HepG2 (cell line): ENCODE data around the gene MRPS2. TPM values are rescaled to one million over a fixed set of nuclear protein-coding genes. Genes with fewer than 3 reads are reported as not detected.

ENCODE experiments used
- CCDC6 ChIP-seq: sonication (generic); formaldehyde crosslinking; IDR thresholded peaks from 2 replicates; pipeline ENCODE4 v1.8.1; 2022; ENCODE audit warnings: mild to moderate bottlenecking, missing genetic modification reagents, moderate library complexity
- FOSL1 ChIP-seq: sonication (generic); formaldehyde crosslinking; IDR thresholded peaks from 2 replicates; pipeline ENCODE4 v1.9.0; 2021; ENCODE audit warnings: missing genetic modification reagents, borderline replicate concordance
- HOXA9 ChIP-seq: sonication (generic); formaldehyde crosslinking; IDR thresholded peaks from 2 replicates; pipeline ENCODE4 v1.8.1; 2022; ENCODE audit warnings: missing genetic modification reagents, mild to moderate bottlenecking, moderate library complexity, borderline replicate concordance
- IRF9 ChIP-seq: sonication (generic); formaldehyde crosslinking; IDR thresholded peaks from 2 replicates; pipeline ENCODE4 v1.8.0; 2022; ENCODE audit warnings: missing genetic modification reagents, mild to moderate bottlenecking, borderline replicate concordance
- MED8 ChIP-seq: sonication (generic); formaldehyde crosslinking; IDR thresholded peaks from 2 replicates; pipeline ENCODE4 v1.8.1; 2023; ENCODE audit warnings: mild to moderate bottlenecking, missing genetic modification reagents; ENCODE audit not compliant: insufficient replicate concordance
- PHB2 ChIP-seq: fragments of 450-650 bp; IDR thresholded peaks from 2 replicates; pipeline ENCODE4 v1.6.1; 2018; ENCODE audit not compliant: partially characterized antibody
- RFX1 ChIP-seq: fragments of 450-650 bp; IDR thresholded peaks from 2 replicates; pipeline ENCODE4 v1.6.1; 2017
- RXRB ChIP-seq: IDR thresholded peaks from 2 replicates; pipeline ENCODE4 v1.6.1; 2016; ENCODE audit warnings: borderline replicate concordance, missing genetic modification reagents, missing compliant biosample characterization
- SALL1 ChIP-seq: sonication (generic); formaldehyde crosslinking; IDR thresholded peaks from 2 replicates; pipeline ENCODE4 v1.8.0; 2022; ENCODE audit warnings: mild to moderate bottlenecking, missing genetic modification reagents
- SCMH1 ChIP-seq: sonication (generic); formaldehyde crosslinking; IDR thresholded peaks from 2 replicates; pipeline ENCODE4 v1.9.0; 2021; ENCODE audit warnings: missing genetic modification reagents, mild to moderate bottlenecking, borderline replicate concordance
- ZFP41 ChIP-seq: sonication (generic); formaldehyde crosslinking; IDR thresholded peaks from 2 replicates; pipeline ENCODE4 v1.4.0; 2020; ENCODE audit warnings: mild to moderate bottlenecking, missing genetic modification reagents, borderline replicate concordance
- ZNF296 ChIP-seq: sonication (generic); formaldehyde crosslinking; conservative IDR thresholded peaks from 2 replicates; pipeline ENCODE4 v1.5.0; 2020; ENCODE audit warnings: mild to moderate bottlenecking, missing genetic modification reagents
- ZNF574 ChIP-seq: sonication (generic); formaldehyde crosslinking; IDR thresholded peaks from 2 replicates; pipeline ENCODE4 v1.4.0; 2020; ENCODE audit warnings: missing genetic modification reagents
- ZNF614 ChIP-seq: IDR thresholded peaks from 2 replicates; pipeline ENCODE4 v1.6.1; 2018; ENCODE audit warnings: missing biosample characterization, missing genetic modification reagents, inconsistent platforms, borderline replicate concordance
- ZNF710 ChIP-seq: sonication (generic); formaldehyde crosslinking; IDR thresholded peaks from 2 replicates; pipeline ENCODE4 v1.5.0; 2020; ENCODE audit warnings: mild to moderate bottlenecking, missing genetic modification reagents, borderline replicate concordance
- ZNF790 ChIP-seq: sonication (generic); formaldehyde crosslinking; IDR thresholded peaks from 2 replicates; pipeline ENCODE4 v1.8.0; 2022; ENCODE audit warnings: missing genetic modification reagents, mild to moderate bottlenecking, borderline replicate concordance
- ZSCAN22 ChIP-seq: sonication (generic); formaldehyde crosslinking; IDR thresholded peaks from 2 replicates; pipeline ENCODE4 v1.4.0; 2020; ENCODE audit warnings: mild to moderate bottlenecking, missing genetic modification reagents
- polyA plus RNA-seq, 8 experiments: library from polyadenylated mRNA; depleted of rRNA in 3 of 8; stranded (reverse) in 7 of 8; unstranded in 1 of 8; fragments of >200 nt; fragmentation: Illumina TruSeq in 4 of 8; extraction: Trizol in 4 of 8; gene quantifications; 2 replicates each; pipeline versions ENCODE4 v1.2.1 to v1.2.3, GENCODE V29; 2011 to 2016; ENCODE audit warnings: low read depth in 4 of 8, missing spikeins in 1 of 8, mixed read lengths in 1 of 8; ENCODE audit not compliant: insufficient read depth in 1 of 8
- total RNA-seq, 5 experiments: library from RNA; depleted of rRNA; stranded (reverse); fragments of >200 nt; fragmentation: Illumina TruSeq; extraction: Trizol; gene quantifications; 2 replicates each; pipeline ENCODE4 v1.2.3, GENCODE V29; 2016; ENCODE audit warnings: low read depth in 1 of 5
- TF ChIP-seq, protein P1 (sequence below): sonication (generic); formaldehyde crosslinking; IDR thresholded peaks from 2 replicates; pipeline ENCODE4 v1.4.0; 2020; ENCODE audit warnings: low read depth, mild to moderate bottlenecking, missing genetic modification reagents
- TF ChIP-seq, protein P2 (sequence below): sonication (generic); formaldehyde crosslinking; IDR thresholded peaks from 2 replicates; pipeline ENCODE4 v1.5.1; 2020; ENCODE audit warnings: missing genetic modification reagents, mild to moderate bottlenecking, borderline replicate concordance

MRPS2 gene
- total and polyA plus RNA-seq, 2 of the 13 experiments (the other 11 are each of a cell fraction or from before 2014, with no cell fraction given): 44.4 to 86.7 TPM

GRCh38 chr9:135500525-135501260 is at the start of gene MRPS2 (continued):
- peak; percentile 99 for TF ChIP-seq ZNF574 (CRISPR knock-in tag)
- TF ChIP-seq ZNF790 (CRISPR knock-in tag): peak; percentile 94; the same call in 1 of the 2 replicates
- TF ChIP-seq ZSCAN22 (CRISPR knock-in tag): no peak
- peak; percentile 41; the same call in 1 of the 2 replicates for TF ChIP-seq RXRB (CRISPR knock-in tag)
- TF ChIP-seq ZNF614 (CRISPR knock-in tag): no peak
- TF ChIP-seq ZNF710: 0 out of 2 replicates have a peak, but pooled peaks have one; percentile 52
- peak; percentile 81 for TF ChIP-seq SALL1 (CRISPR knock-in tag)
- TF ChIP-seq, protein P1, sequence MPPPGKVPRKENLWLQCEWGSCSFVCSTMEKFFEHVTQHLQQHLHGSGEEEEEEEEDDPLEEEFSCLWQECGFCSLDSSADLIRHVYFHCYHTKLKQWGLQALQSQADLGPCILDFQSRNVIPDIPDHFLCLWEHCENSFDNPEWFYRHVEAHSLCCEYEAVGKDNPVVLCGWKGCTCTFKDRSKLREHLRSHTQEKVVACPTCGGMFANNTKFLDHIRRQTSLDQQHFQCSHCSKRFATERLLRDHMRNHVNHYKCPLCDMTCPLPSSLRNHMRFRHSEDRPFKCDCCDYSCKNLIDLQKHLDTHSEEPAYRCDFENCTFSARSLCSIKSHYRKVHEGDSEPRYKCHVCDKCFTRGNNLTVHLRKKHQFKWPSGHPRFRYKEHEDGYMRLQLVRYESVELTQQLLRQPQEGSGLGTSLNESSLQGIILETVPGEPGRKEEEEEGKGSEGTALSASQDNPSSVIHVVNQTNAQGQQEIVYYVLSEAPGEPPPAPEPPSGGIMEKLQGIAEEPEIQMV (CRISPR knock-in tag): peak; percentile 36; the same call in 1 of the 2 replicates
- TF ChIP-seq PHB2: no peak
- TF ChIP-seq CCDC6: peak; percentile 82
- TF ChIP-seq FOSL1 (CRISPR knock-in tag): no peak
- TF ChIP-seq, protein P2, sequence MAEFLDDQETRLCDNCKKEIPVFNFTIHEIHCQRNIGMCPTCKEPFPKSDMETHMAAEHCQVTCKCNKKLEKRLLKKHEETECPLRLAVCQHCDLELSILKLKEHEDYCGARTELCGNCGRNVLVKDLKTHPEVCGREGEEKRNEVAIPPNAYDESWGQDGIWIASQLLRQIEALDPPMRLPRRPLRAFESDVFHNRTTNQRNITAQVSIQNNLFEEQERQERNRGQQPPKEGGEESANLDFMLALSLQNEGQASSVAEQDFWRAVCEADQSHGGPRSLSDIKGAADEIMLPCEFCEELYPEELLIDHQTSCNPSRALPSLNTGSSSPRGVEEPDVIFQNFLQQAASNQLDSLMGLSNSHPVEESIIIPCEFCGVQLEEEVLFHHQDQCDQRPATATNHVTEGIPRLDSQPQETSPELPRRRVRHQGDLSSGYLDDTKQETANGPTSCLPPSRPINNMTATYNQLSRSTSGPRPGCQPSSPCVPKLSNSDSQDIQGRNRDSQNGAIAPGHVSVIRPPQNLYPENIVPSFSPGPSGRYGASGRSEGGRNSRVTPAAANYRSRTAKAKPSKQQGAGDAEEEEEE (CRISPR knock-in tag): no peak
- peak; percentile 89; the same call in 1 of the 2 replicates for TF ChIP-seq HOXA9
- peak; percentile 81 for TF ChIP-seq MED8 (CRISPR knock-in tag)
- peak; percentile 96; the same call in 1 of the 2 replicates for TF ChIP-seq IRF9 (CRISPR knock-in tag)
- TF ChIP-seq ZNF296 (CRISPR knock-in tag): 0 out of 2 replicates have a peak, but pooled peaks have one; percentile 23
- TF ChIP-seq RFX1: no peak
- no peak for TF ChIP-seq SCMH1
- TF ChIP-seq ZFP41 (CRISPR knock-in tag): no peak
